Peyer's patch (tissue), 4 donors: ENCODE measurements around the gene CDA.

Experiments used
- CTCF ChIP-seq, 6 experiments: fragments of 450-650 bp in 4 of 6; fragments of 200-600 bp in 2 of 6; sonication (generic) in 1 of 6; IDR thresholded peaks; one replicate each; pipeline ENCODE4 v1.5.1; 2017 to 2019; ENCODE audit warnings: antibody characterized with exemption in 6 of 6, mild to moderate bottlenecking in 3 of 6, moderate library complexity in 1 of 6
- POLR2A ChIP-seq, 2 donors: fragments of 450-650 bp; IDR thresholded peaks; one replicate each; pipeline ENCODE4 v1.5.1; 2017; ENCODE audit warnings: antibody characterized with exemption in 2 of 2, mild to moderate bottlenecking in 2 of 2, moderate library complexity in 2 of 2

GRCh38 chr1:20663365-20663764 is 74.5 kb downstream of the CDA start:
- TF ChIP-seq CTCF (IDR thresholded peaks at IDR 0.05) (no peak), POLR2A (IDR thresholded peaks at IDR 0.05) (no peak)
